ENCODE results near the gene CTNNBL1.

CTNNBL1 gene

DNA sequence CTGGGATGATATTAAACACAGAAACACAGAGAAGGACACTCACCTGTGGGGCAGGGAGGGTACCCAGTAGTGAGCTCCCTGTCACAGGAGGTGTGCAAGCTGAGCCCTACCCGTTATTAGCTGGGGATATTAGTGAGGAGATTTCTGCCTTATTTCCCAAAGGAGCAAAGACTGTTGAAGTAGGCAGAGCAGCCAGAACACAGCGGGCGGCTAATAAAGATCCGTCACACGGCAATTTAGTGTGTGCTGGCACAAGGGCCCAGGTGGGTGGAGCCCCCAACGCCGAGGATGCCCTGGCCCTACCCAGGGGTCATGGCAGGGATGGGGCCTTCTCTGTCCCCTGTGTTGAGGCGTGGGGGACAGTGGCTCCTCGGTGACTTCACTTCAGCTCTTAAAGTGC is 217.4 kb downstream of the CTNNBL1 start:
- Histone ChIP-seq H3K4me3 (ENCODE audit: low read depth in 1 of 2, low read length in 2 of 2) (no peak overlapping the region), H3K4me1 (ENCODE audit: control insufficient read depth in 1 of 2, insufficient read depth in 2 of 2, low read length in 2 of 2) (peaks cover 0 to 9% of the 10 kb centered on the region in 2 donors), H3K27ac (ENCODE audit: low read depth, low read length) (no peak overlapping the region), H3K9ac (ENCODE audit: low read depth in 1 of 2, low read length in 2 of 2) (no peak overlapping the region), H3K27me3 (ENCODE audit: control insufficient read depth in 1 of 2, insufficient read depth in 2 of 2, low read length in 2 of 2) (peaks cover 37 to 43% of the 10 kb centered on the region in 2 donors), H3K9me3 (ENCODE audit: control insufficient read depth in 1 of 2, low read length in 2 of 2) (no peaks in the 10 kb centered on the region), H3K36me3 (ENCODE audit: control insufficient read depth in 1 of 2, insufficient read depth in 2 of 2, low read length in 2 of 2) (no peaks in the 10 kb centered on the region)

- no peak overlapping the region for H3K27ac ChIP-seq (ENCODE audit: low read depth, low read length)
- H3K4me1 ChIP-seq (ENCODE audit: control insufficient read depth in 1 of 2, insufficient read depth in 2 of 2, low read length in 2 of 2), result peaks cover 0 to 9% of the 10 kb centered on the region in 2 donors
- no peaks in the 10 kb centered on the region for H3K9me3 ChIP-seq (ENCODE audit: control insufficient read depth in 1 of 2, low read length in 2 of 2)
- H3K9ac ChIP-seq (ENCODE audit: low read depth in 1 of 2, low read length in 2 of 2), result no peak overlapping the region
- H3K36me3 ChIP-seq (ENCODE audit: control insufficient read depth in 1 of 2, insufficient read depth in 2 of 2, low read length in 2 of 2), result no peaks in the 10 kb centered on the region
- no peak overlapping the region for H3K4me3 ChIP-seq (ENCODE audit: low read depth in 1 of 2, low read length in 2 of 2)
- H3K27me3 ChIP-seq (ENCODE audit: control insufficient read depth in 1 of 2, insufficient read depth in 2 of 2, low read length in 2 of 2), result peaks cover 31 to 38% of the 10 kb centered on the region in 2 donors
Observed at GRCh38 chr20:37911838-37912281, 218.0 kb downstream of the CTNNBL1 start.

DNA sequence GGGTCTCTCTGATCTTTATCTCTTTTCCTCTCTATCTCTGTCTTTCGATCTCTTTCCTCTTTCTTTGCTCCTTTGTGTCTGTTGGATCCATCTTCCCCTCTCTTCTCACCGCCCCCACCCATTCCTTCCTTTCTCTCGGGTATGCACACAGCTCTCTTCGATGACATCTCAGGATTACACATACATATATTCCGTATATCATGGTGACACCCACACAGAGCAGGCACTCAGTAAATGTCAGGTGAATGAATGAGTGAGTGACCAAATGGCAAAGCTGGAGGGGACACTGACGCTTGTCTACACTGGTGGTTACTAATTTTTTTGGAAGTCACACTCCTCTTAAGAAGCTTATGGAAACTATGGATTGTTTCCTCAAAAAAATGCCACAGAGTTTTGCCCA is 219.0 kb downstream of the CTNNBL1 start:
- Histone ChIP-seq H3K4me3 (ENCODE audit: low read depth in 1 of 2, low read length in 2 of 2) (no peak overlapping the region), H3K9me3 (ENCODE audit: control insufficient read depth in 1 of 2, low read length in 2 of 2) (no peaks in the 10 kb centered on the region), H3K4me1 (ENCODE audit: control insufficient read depth in 1 of 2, insufficient read depth in 2 of 2, low read length in 2 of 2) (peaks cover 0 to 9% of the 10 kb centered on the region in 2 donors), H3K27ac (ENCODE audit: low read depth, low read length) (no peak overlapping the region), H3K36me3 (ENCODE audit: control insufficient read depth in 1 of 2, insufficient read depth in 2 of 2, low read length in 2 of 2) (no peaks in the 10 kb centered on the region), H3K9ac (ENCODE audit: low read depth in 1 of 2, low read length in 2 of 2) (no peak overlapping the region), H3K27me3 (ENCODE audit: control insufficient read depth in 1 of 2, insufficient read depth in 2 of 2, low read length in 2 of 2) (peaks cover 33 to 43% of the 10 kb centered on the region in 2 donors)

- no peak overlapping the region for H3K27ac ChIP-seq (ENCODE audit: low read depth, low read length)
- no peaks in the 10 kb centered on the region for H3K36me3 ChIP-seq (ENCODE audit: control insufficient read depth in 1 of 2, insufficient read depth in 2 of 2, low read length in 2 of 2)
- H3K27me3 ChIP-seq (ENCODE audit: control insufficient read depth in 1 of 2, insufficient read depth in 2 of 2, low read length in 2 of 2), result peaks cover 35 to 43% of the 10 kb centered on the region in 2 donors
- peaks cover 0 to 9% of the 10 kb centered on the region in 2 donors for H3K4me1 ChIP-seq (ENCODE audit: control insufficient read depth in 1 of 2, insufficient read depth in 2 of 2, low read length in 2 of 2)
- no peak overlapping the region for H3K9ac ChIP-seq (ENCODE audit: low read depth in 1 of 2, low read length in 2 of 2)
- no peak overlapping the region for H3K4me3 ChIP-seq (ENCODE audit: low read depth in 1 of 2, low read length in 2 of 2)
- no peaks in the 10 kb centered on the region for H3K9me3 ChIP-seq (ENCODE audit: control insufficient read depth in 1 of 2, low read length in 2 of 2)
Observed at GRCh38 chr20:37913567-37914366, 219.9 kb downstream of the CTNNBL1 start.

DNA sequence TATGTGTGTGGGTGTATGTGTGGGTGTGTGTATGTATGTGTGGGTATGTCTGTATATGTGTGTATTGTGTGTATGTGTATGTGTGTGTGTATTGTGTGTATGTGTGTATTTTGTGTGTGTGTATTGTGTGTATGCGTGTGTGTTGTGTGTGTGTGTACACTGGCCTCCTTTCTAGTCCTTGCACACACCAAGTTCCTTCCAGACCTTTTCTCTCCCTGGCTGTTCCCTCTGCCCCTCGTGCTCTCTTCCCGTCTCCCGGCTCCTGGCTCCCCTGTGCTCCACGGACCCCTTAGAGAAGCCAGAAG is 220.5 kb downstream of the CTNNBL1 start:
- Histone ChIP-seq H3K9ac (ENCODE audit: low read depth in 1 of 2, low read length in 2 of 2) (no peak overlapping the region), H3K4me3 (ENCODE audit: low read depth in 1 of 2, low read length in 2 of 2) (peak overlapping the region in 1 of 2 donors; percentile 36), H3K27ac (ENCODE audit: low read depth, low read length) (no peak overlapping the region), H3K4me1 (ENCODE audit: control insufficient read depth in 1 of 2, insufficient read depth in 2 of 2, low read length in 2 of 2) (peaks cover 0 to 9% of the 10 kb centered on the region in 2 donors), H3K36me3 (ENCODE audit: control insufficient read depth in 1 of 2, insufficient read depth in 2 of 2, low read length in 2 of 2) (no peaks in the 10 kb centered on the region), H3K27me3 (ENCODE audit: control insufficient read depth in 1 of 2, insufficient read depth in 2 of 2, low read length in 2 of 2) (peaks cover 35 to 43% of the 10 kb centered on the region in 2 donors), H3K9me3 (ENCODE audit: control insufficient read depth in 1 of 2, low read length in 2 of 2) (no peaks in the 10 kb centered on the region)

- Histone ChIP-seq H3K4me3 (ENCODE audit: low read depth in 1 of 2, low read length in 2 of 2) (peak overlapping the region; percentile 35 to 36), H3K27me3 (ENCODE audit: control insufficient read depth in 1 of 2, insufficient read depth in 2 of 2, low read length in 2 of 2) (peaks cover 34 to 43% of the 10 kb centered on the region in 2 donors), H3K9me3 (ENCODE audit: control insufficient read depth in 1 of 2, low read length in 2 of 2) (no peaks in the 10 kb centered on the region), H3K27ac (ENCODE audit: low read depth, low read length) (no peak overlapping the region), H3K9ac (ENCODE audit: low read depth in 1 of 2, low read length in 2 of 2) (no peak overlapping the region), H3K36me3 (ENCODE audit: control insufficient read depth in 1 of 2, insufficient read depth in 2 of 2, low read length in 2 of 2) (no peaks in the 10 kb centered on the region), H3K4me1 (ENCODE audit: control insufficient read depth in 1 of 2, insufficient read depth in 2 of 2, low read length in 2 of 2) (peaks cover 0 to 9% of the 10 kb centered on the region in 2 donors)
Observed at GRCh38 chr20:37914672-37915433, 221.0 kb downstream of the CTNNBL1 start.

DNA sequence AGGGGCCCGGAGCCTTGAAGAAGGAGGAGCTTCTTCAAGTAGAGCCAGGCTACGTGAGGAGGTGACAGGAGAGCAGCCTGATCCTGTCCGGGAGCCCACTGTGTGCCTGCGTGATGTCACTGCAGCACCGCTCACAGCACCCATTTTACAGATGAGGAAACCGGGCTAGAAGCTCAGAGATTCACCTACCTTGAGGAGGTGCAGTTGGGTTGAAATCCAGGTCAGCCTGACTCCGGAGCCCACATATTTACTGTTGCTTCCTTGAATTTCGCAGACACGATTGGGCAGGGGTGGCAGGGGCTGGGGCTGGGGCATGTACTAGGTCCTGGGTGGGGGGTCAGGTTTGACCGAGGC is 221.6 kb downstream of the CTNNBL1 start:
- Histone ChIP-seq H3K27ac (ENCODE audit: low read depth, low read length) (no peak overlapping the region), H3K9me3 (ENCODE audit: control insufficient read depth in 1 of 2, low read length in 2 of 2) (no peaks in the 10 kb centered on the region), H3K36me3 (ENCODE audit: control insufficient read depth in 1 of 2, insufficient read depth in 2 of 2, low read length in 2 of 2) (no peaks in the 10 kb centered on the region), H3K9ac (ENCODE audit: low read depth in 1 of 2, low read length in 2 of 2) (no peak overlapping the region), H3K4me3 (ENCODE audit: low read depth in 1 of 2, low read length in 2 of 2) (no peak overlapping the region), H3K4me1 (ENCODE audit: control insufficient read depth in 1 of 2, insufficient read depth in 2 of 2, low read length in 2 of 2) (peaks cover 0 to 9% of the 10 kb centered on the region in 2 donors), H3K27me3 (ENCODE audit: control insufficient read depth in 1 of 2, insufficient read depth in 2 of 2, low read length in 2 of 2) (peaks cover 34 to 43% of the 10 kb centered on the region in 2 donors)

DNA sequence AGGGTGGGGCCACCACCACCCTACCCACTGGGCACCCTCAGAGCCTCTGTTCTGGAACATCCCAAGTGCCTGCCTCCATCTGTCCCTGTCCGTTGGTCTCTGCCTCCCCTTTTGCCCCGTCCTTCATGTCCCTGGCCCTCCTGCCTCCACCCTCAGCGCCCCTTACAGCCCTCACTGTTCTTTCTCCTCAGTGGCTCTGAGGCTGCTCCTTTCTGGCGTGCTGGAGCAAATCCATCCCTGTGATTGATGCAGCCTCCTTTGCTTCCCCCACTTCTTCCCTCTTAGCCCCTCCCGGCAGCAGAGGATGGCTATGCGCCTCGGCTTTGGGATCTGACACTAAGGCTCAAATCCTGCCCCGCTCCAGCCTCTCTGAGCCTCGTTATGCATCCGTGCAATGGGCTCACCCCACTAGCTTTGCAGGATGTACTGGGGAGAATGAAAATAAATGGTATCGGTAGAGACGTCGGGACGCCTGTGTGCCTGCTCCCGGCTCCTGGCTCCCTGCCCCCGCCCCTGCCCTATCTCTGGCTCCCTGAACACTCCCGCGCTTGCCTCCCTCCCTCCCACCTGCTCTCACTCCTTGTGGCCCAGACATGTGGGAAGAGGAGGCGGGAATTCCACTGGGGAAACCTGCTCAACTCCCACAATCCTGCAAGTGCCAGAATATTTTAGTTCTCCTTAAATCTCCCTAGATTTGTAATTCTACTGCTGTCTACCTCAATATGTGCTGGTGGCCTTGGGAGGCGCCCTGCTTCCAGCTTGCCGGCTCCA is 222.2 kb downstream of the CTNNBL1 start:
- Histone ChIP-seq H3K4me3 (ENCODE audit: low read depth in 1 of 2, low read length in 2 of 2) (no peak overlapping the region), H3K36me3 (ENCODE audit: control insufficient read depth in 1 of 2, insufficient read depth in 2 of 2, low read length in 2 of 2) (no peaks in the 10 kb centered on the region), H3K27ac (ENCODE audit: low read depth, low read length) (no peak overlapping the region), H3K27me3 (ENCODE audit: control insufficient read depth in 1 of 2, insufficient read depth in 2 of 2, low read length in 2 of 2) (peaks cover 34 to 43% of the 10 kb centered on the region in 2 donors), H3K9me3 (ENCODE audit: control insufficient read depth in 1 of 2, low read length in 2 of 2) (no peaks in the 10 kb centered on the region), H3K4me1 (ENCODE audit: control insufficient read depth in 1 of 2, insufficient read depth in 2 of 2, low read length in 2 of 2) (peaks cover 0 to 9% of the 10 kb centered on the region in 2 donors), H3K9ac (ENCODE audit: low read depth in 1 of 2, low read length in 2 of 2) (no peak overlapping the region)

GRCh38 chr20:37917461-37917860 is 223.6 kb downstream of the CTNNBL1 start:
- no peak overlapping the region for H3K4me3 ChIP-seq (ENCODE audit: low read depth in 1 of 2, low read length in 2 of 2)
- H3K9ac ChIP-seq (ENCODE audit: low read depth in 1 of 2, low read length in 2 of 2), result no peak overlapping the region
- H3K36me3 ChIP-seq (ENCODE audit: control insufficient read depth in 1 of 2, insufficient read depth in 2 of 2, low read length in 2 of 2), result no peaks in the 10 kb centered on the region
- peaks cover 0 to 9% of the 10 kb centered on the region in 2 donors for H3K4me1 ChIP-seq (ENCODE audit: control insufficient read depth in 1 of 2, insufficient read depth in 2 of 2, low read length in 2 of 2)
- no peak overlapping the region for H3K27ac ChIP-seq (ENCODE audit: low read depth, low read length)
- H3K27me3 ChIP-seq (ENCODE audit: control insufficient read depth in 1 of 2, insufficient read depth in 2 of 2, low read length in 2 of 2), result peaks cover 31 to 32% of the 10 kb centered on the region in 2 donors
- H3K9me3 ChIP-seq (ENCODE audit: control insufficient read depth in 1 of 2, low read length in 2 of 2), result no peaks in the 10 kb centered on the region

- H3K27me3 ChIP-seq (ENCODE audit: control insufficient read depth in 1 of 2, insufficient read depth in 2 of 2, low read length in 2 of 2), result peaks cover 26 to 28% of the 10 kb centered on the region in 2 donors
Observed at GRCh38 chr20:37918035-37918434, 224.2 kb downstream of the CTNNBL1 start.

More at GRCh38 chr20:37918035-37918434, 224.2 kb downstream of the CTNNBL1 start:
- no peak overlapping the region for H3K27ac ChIP-seq (ENCODE audit: low read depth, low read length)
- peaks cover 0 to 9% of the 10 kb centered on the region in 2 donors for H3K4me1 ChIP-seq (ENCODE audit: control insufficient read depth in 1 of 2, insufficient read depth in 2 of 2, low read length in 2 of 2)
- H3K36me3 ChIP-seq (ENCODE audit: control insufficient read depth in 1 of 2, insufficient read depth in 2 of 2, low read length in 2 of 2), result no peaks in the 10 kb centered on the region
- no peak overlapping the region for H3K9ac ChIP-seq (ENCODE audit: low read depth in 1 of 2, low read length in 2 of 2)
- no peak overlapping the region for H3K4me3 ChIP-seq (ENCODE audit: low read depth in 1 of 2, low read length in 2 of 2)
- H3K9me3 ChIP-seq (ENCODE audit: control insufficient read depth in 1 of 2, low read length in 2 of 2), result no peaks in the 10 kb centered on the region

All from duodenal mucosa (tissue), 2 donors.